ENCODE data around the gene PLEKHA5. TPM values are rescaled to one million over a fixed set of nuclear protein-coding genes. Genes with fewer than 3 reads are reported as not detected.
A peak's percentile ranks its signal among the peaks of the same experiment; 100 is the strongest.

The PLEKHA5 gene
- total and polyA plus RNA-seq, 4 donors: 4.9 to 88.5 (median 20.9) TPM

DNA sequence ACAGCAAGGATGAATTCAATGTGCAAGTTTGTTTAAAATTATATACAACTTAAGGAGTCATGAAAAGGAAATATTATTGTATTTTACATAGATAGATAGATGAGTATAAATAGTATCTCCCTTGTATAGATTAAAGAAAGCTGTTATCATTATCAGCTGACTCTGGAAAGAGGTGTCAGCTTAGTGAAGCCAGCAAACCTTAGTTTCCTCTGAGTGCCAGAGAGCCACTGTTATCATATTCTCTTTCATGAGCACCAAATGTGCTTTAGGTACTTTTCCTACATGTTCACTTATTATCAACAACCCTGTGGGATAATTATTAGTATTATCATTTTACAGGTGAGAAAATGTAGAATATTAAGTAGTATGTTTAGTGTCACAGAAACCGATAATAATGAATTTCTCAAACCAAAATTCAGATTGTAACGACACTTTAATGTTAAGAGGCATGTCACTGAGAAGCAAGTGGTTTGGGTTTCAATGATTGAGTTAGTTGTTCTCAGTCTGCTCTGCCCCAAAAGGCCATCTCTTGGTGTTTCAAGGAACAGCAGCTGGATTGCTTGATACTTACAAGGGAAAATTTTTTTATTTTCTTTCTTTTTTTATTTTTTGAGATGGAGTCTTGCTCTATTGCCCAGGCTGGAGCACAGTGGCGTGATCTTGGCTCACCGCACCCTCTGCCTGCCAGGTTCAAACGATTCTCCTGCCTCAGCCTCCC is 53.7 kb downstream of the PLEKHA5 start:
- 97% methylated on average over 5 of the region's 5 CpGs for WGBS, 2 donors

DNA sequence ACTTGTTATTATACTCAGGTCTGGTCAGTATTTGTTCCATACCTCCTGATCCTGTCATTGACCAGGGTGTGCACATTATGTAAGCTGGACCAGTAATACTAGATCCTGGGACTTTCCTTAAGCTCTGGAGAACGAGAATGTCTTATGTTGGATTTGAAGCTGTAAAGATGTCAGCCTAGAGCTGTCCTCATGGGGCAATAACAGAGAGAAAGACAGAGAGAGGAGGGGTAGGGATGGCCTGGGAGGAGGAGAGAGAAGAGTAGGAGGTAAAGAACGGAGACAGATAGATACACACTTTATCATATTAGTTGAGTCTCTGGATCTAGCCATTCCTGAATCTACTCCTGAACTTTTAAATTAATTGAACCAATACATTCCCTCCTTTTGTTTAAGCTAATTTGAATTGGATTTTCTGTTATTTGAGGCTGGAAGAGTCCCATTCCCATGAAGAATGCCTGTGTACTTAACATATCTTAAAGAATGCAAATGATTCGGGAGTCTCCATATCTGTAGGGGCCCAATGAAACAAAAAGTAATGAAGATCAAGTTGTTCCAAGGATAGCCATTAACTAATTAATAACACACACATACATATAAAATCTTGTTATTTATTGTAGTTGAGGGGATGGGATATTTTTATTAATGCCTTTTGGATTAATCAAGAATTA is 55.9 kb downstream of the PLEKHA5 start:
- 60 to 61% methylated on average over 3 of the region's 3 CpGs for WGBS, 2 donors
- Histone ChIP-seq H3K4me3 (no peak overlapping the region), H3K36me3 (ENCODE audit: control insufficient read depth in 4 of 4, insufficient read depth in 4 of 4, low read length in 4 of 4) (no peaks in the 10 kb centered on the region), H3K9ac (ENCODE audit: insufficient read depth in 1 of 2, low read length in 2 of 2) (no peak overlapping the region), H3K27ac (ENCODE audit: low read depth in 1 of 2, low read length in 1 of 2) (no peak overlapping the region), H3K27me3 (ENCODE audit: control insufficient read depth in 3 of 3, insufficient read depth in 3 of 3, low read length in 2 of 3) (no peaks in the 10 kb centered on the region), H3K4me1 (ENCODE audit: control insufficient read depth in 5 of 5, insufficient read depth in 5 of 5, low read length in 5 of 5) (peaks cover 0 to 8% (median under 1%) of the 10 kb centered on the region in 5 donors), H3K9me3 (ENCODE audit: control insufficient read depth in 4 of 4, insufficient read depth in 3 of 4, low read length in 3 of 4) (no peaks in the 10 kb centered on the region)
- DNase-seq (no peak), ATAC-seq (ENCODE audit: insufficient read depth, low FRiP score) (no peak)
- TF ChIP-seq, protein P1, sequence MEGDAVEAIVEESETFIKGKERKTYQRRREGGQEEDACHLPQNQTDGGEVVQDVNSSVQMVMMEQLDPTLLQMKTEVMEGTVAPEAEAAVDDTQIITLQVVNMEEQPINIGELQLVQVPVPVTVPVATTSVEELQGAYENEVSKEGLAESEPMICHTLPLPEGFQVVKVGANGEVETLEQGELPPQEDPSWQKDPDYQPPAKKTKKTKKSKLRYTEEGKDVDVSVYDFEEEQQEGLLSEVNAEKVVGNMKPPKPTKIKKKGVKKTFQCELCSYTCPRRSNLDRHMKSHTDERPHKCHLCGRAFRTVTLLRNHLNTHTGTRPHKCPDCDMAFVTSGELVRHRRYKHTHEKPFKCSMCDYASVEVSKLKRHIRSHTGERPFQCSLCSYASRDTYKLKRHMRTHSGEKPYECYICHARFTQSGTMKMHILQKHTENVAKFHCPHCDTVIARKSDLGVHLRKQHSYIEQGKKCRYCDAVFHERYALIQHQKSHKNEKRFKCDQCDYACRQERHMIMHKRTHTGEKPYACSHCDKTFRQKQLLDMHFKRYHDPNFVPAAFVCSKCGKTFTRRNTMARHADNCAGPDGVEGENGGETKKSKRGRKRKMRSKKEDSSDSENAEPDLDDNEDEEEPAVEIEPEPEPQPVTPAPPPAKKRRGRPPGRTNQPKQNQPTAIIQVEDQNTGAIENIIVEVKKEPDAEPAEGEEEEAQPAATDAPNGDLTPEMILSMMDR (IDR thresholded peaks at IDR 0.05; ENCODE audit: control extremely low read depth, extremely low read depth): no peak

More for the DNA sequence above, 53.7 kb downstream of the PLEKHA5 start:
- Histone ChIP-seq H3K27me3 (ENCODE audit: control insufficient read depth in 3 of 3, insufficient read depth in 3 of 3, low read length in 2 of 3) (no peaks in the 10 kb centered on the region), H3K36me3 (ENCODE audit: control insufficient read depth in 4 of 4, insufficient read depth in 4 of 4, low read length in 4 of 4) (no peaks in the 10 kb centered on the region), H3K4me3 (no peak overlapping the region), H3K9ac (ENCODE audit: insufficient read depth in 1 of 2, low read length in 2 of 2) (no peak overlapping the region), H3K9me3 (ENCODE audit: control insufficient read depth in 4 of 4, insufficient read depth in 3 of 4, low read length in 3 of 4) (no peaks in the 10 kb centered on the region), H3K27ac (ENCODE audit: low read depth in 1 of 2, low read length in 1 of 2) (peak overlapping the region in 1 of 2 donors; percentile 40), H3K4me1 (ENCODE audit: control insufficient read depth in 5 of 5, insufficient read depth in 5 of 5, low read length in 5 of 5) (peaks cover 0 to 9% (median 0%) of the 10 kb centered on the region in 5 donors)
- TF ChIP-seq, protein P1 (IDR thresholded peaks at IDR 0.05; ENCODE audit: control extremely low read depth, extremely low read depth): no peak
- ATAC-seq (ENCODE audit: insufficient read depth, low FRiP score): no peak
- peak in 1 of 3 donors; percentile 35 for DNase-seq

DNA sequence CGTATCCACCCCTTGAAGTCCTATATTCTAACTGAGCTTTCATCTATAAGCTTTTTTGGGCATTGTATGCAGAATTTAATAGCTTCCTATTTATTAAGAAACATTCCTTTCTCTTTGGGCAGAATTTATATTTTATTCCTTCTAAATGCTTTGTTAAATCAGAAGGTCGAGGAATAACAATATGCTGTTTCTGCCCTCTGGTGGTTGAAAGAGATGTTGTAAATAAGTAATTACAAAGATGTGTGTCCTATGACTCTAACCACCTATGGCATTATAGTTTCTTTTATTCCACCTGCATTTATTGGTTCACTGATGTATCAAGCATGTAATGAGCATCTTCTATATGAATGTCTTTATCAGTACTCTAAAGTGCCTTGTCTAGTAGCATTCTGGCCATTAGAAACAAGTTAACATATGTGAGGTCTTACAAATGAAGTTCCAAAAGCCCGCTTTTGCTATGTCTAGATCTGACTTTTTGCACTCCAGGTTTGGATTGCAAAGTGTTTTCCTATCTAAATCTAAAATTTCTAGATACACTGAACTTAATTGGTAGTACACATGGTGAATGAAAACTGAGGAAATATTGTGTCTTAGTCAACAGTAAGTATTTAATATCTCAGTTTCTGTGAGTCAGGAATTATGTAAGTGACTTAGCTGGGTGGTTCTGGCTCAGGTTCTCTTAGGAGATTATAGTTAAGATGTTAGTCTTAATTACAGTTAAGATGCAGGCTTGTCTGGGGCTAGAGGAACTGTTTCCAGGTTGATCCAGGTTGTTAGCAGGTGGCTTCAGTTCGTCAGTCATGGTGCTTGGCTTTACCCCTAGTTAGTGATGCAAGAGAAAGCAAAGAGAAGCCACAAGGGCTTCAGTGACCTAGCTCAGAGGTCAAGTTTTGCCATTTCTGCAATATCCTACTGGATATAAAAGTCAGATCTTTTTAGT is 57.5 kb downstream of the PLEKHA5 start:
- TF ChIP-seq, protein P1 (IDR thresholded peaks at IDR 0.05; ENCODE audit: control extremely low read depth, extremely low read depth): peak; percentile 27
- ATAC-seq (ENCODE audit: insufficient read depth, low FRiP score) (no peak), DNase-seq (peak in 2 of 3 donors; percentile 72 to 78)
- H3K27me3 ChIP-seq (ENCODE audit: control insufficient read depth in 3 of 3, insufficient read depth in 3 of 3, low read length in 2 of 3): no peaks in the 10 kb centered on the region
- H3K27ac ChIP-seq (ENCODE audit: low read depth in 1 of 2, low read length in 1 of 2): peak overlapping the region in 1 of 2 donors; percentile 50
- WGBS, 2 donors: 50 to 54% methylated on average over 4 of the region's 4 CpGs
- no peaks in the 10 kb centered on the region for H3K9me3 ChIP-seq (ENCODE audit: control insufficient read depth in 4 of 4, insufficient read depth in 3 of 4, low read length in 3 of 4)
- no peaks in the 10 kb centered on the region for H3K36me3 ChIP-seq (ENCODE audit: control insufficient read depth in 4 of 4, insufficient read depth in 4 of 4, low read length in 4 of 4)
- H3K4me1 ChIP-seq (ENCODE audit: control insufficient read depth in 5 of 5, insufficient read depth in 5 of 5, low read length in 5 of 5): peaks cover 0 to 15% (median 6%) of the 10 kb centered on the region in 5 donors
- H3K9ac ChIP-seq (ENCODE audit: insufficient read depth in 1 of 2, low read length in 2 of 2): no peak overlapping the region
- no peak overlapping the region for H3K4me3 ChIP-seq

All from lung (tissue), 12 donors.